ENCODE data around the gene ASB2. TPM values are rescaled to one million over a fixed set of nuclear protein-coding genes. Genes with fewer than 3 reads are reported as not detected.

The ASB2 gene
- total and polyA plus RNA-seq, 2 of the 4 experiments (the other 2 are of a cell fraction), result 0.54 to 0.77 TPM

- no peaks in the 10 kb centered on the region for H3K9me3 ChIP-seq (ENCODE audit: control insufficient read depth, insufficient read depth, low read length)
- peaks cover 2% of the 10 kb centered on the region; the same call in 1 of the 2 replicates for H3K27me3 ChIP-seq (ENCODE audit: control insufficient read depth, insufficient read depth, low read length)
- H3K4me3 ChIP-seq (ENCODE audit: insufficient read depth, low read depth, low read length), result no peak overlapping the region
- no peak for ATAC-seq (ENCODE audit: low read depth)
- no peaks in the 10 kb centered on the region for H3K79me1 ChIP-seq (ENCODE audit: low read depth in 1 of 2, low read length in 2 of 2)
- peak overlapping the region; percentile 31 for H2AK9ac ChIP-seq (replicated peaks; ENCODE audit: low read depth, low read length, poor library complexity)
- intact Hi-C loops (cut with micrococcal nuclease) (loop anchor here (5.0 kb wide), 1 partner anchor 44 kb away; no protein-coding TSS in a partner anchor), dilution Hi-C loops (cut with HindIII; ENCODE audit: low sequenced_read_pairs, unreplicated experiment) (no loop called here), in situ Hi-C loops (cut with MboI; ENCODE audit: low sequenced_read_pairs) (no loop called here)
- H3K27ac ChIP-seq (ENCODE audit: insufficient read depth, low read length), result no peak overlapping the region
- no peak overlapping the region for H3K18ac ChIP-seq (ENCODE audit: low read depth, low read length)
- H3K4ac ChIP-seq (ENCODE audit: low read depth, low read length), result peak overlapping the region; percentile 71
- peak overlapping the region; percentile 35 for H2AFZ ChIP-seq (replicated peaks; ENCODE audit: low read length, poor library complexity)
- peak overlapping the region; percentile 85 for H2AK5ac ChIP-seq (ENCODE audit: low read depth, low read length)
- H3K9me1 ChIP-seq (ENCODE audit: insufficient read depth, low read length), result peaks cover 20% of the 10 kb centered on the region
- CTCF ChIA-PET, result no interaction called here
- DNase-seq, result no peak
- no peaks in the 10 kb centered on the region for H4K20me1 ChIP-seq (ENCODE audit: insufficient read depth, low read length)
- 100% methylated on average over 2 of the region's 16 CpGs; no CpG with 5 or more reads in 1 of the 2 experiments for WGBS, 2 experiments (ENCODE audit: extremely low coverage in 2 of 2, insufficient read length in 1 of 2)
- H3K9ac ChIP-seq (ENCODE audit: low read depth, low read length), result no peak overlapping the region
- no peak overlapping the region for H3K56ac ChIP-seq (ENCODE audit: extremely low read depth, insufficient read depth, low read length)
- H3K4me2 ChIP-seq (ENCODE audit: low read depth, low read length), result no peak overlapping the region
- POLR2A ChIA-PET (ENCODE audit: unreplicated experiment), result no interaction called here
- H2BK120ac ChIP-seq (ENCODE audit: low read depth, low read length), result peak overlapping the region; percentile 67
- no peak overlapping the region for H3K14ac ChIP-seq (replicated peaks; ENCODE audit: low read depth, low read length)
- no peaks in the 10 kb centered on the region for H3K36me3 ChIP-seq (ENCODE audit: control insufficient read depth, insufficient read depth, low read length)
- 0 out of 2 replicates have a peak overlapping the region, but pooled peaks have one; percentile 12 for H4K5ac ChIP-seq (ENCODE audit: low read depth, low read length)
- no peak overlapping the region; the same call in 1 of the 2 replicates for H3K23ac ChIP-seq (ENCODE audit: low read depth, low read length)
- H2BK15ac ChIP-seq (ENCODE audit: low read depth, low read length), result peak overlapping the region; percentile 96
- peak overlapping the region; percentile 39 for H4K91ac ChIP-seq (ENCODE audit: insufficient read depth, low read depth, low read length)
- BruUV-seq (replicated peaks), result no TSS peak
- peak overlapping the region; percentile 51; the same call in 1 of the 2 replicates for H2BK20ac ChIP-seq (ENCODE audit: low read depth, low read length)
- H4K8ac ChIP-seq (ENCODE audit: low read depth in 2 of 2, low read length in 2 of 2), result no peak overlapping the region; a peak in 1 of 4 replicates
- peaks cover 18% of the 10 kb centered on the region for H3K4me1 ChIP-seq (ENCODE audit: control insufficient read depth, insufficient read depth, low read length)
- TF ChIP-seq MXI1 (IDR thresholded peaks at IDR 0.05; ENCODE audit: borderline replicate concordance, low read depth, low read length) (no peak), CEBPB (IDR thresholded peaks at IDR 0.05; ENCODE audit: low read depth, low read length) (no peak), POLR2A (IDR thresholded peaks at IDR 0.05; ENCODE audit: low read depth, low read length) (no peak), RCOR1 (IDR thresholded peaks at IDR 0.05; ENCODE audit: insufficient replicate concordance, low read length) (no peak)
- peak overlapping the region; percentile 36 for H2BK5ac ChIP-seq (ENCODE audit: low read depth, low read length, poor library complexity, severe bottlenecking)
Measured at GRCh38 chr14:93957751-93958566, 18.4 kb downstream of the ASB2 start.

Data from IMR-90 (cell line).